ENCODE results near the gene PLEKHM3.

The PLEKHM3 gene

DNA sequence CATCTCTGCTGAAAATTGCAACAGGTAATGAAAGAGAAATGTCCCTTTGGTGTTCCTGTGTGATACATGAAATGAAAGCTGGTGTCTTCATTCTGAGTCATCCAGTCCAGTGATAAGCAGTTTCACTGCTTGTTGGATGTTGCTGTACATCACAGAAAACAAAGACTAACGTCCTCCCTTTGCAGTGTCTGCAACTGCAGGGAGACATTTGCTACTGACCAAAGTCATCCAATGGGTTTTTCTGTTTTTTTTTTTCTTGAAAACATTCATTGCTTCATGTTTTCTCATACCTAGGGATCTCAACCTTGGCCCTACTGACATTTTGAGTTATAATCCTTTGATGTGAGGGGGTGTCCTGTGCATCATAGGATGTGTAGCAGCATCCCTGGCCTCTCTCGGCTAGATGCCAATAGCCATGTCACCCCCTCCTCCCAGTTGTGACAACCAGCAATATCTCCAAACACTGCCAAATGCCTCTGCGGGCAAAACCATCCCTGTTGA is 192.0 kb downstream of the PLEKHM3 start:
- ChIA-PET CTCF (no interaction called here), POLR2A (no interaction called here)
- TF ChIP-seq FOXA1 (IDR thresholded peaks at IDR 0.05): no peak
- no peak for TF ChIP-seq BHLHE40 (IDR thresholded peaks at IDR 0.05; ENCODE audit: borderline replicate concordance)
- TF ChIP-seq ARNT (IDR thresholded peaks at IDR 0.05): no peak
- no peak for TF ChIP-seq TARDBP (IDR thresholded peaks at IDR 0.05)
- TF ChIP-seq NFRKB (IDR thresholded peaks at IDR 0.05): no peak
- no peak for TF ChIP-seq SUZ12 (IDR thresholded peaks at IDR 0.05)
- TF ChIP-seq, protein P1, sequence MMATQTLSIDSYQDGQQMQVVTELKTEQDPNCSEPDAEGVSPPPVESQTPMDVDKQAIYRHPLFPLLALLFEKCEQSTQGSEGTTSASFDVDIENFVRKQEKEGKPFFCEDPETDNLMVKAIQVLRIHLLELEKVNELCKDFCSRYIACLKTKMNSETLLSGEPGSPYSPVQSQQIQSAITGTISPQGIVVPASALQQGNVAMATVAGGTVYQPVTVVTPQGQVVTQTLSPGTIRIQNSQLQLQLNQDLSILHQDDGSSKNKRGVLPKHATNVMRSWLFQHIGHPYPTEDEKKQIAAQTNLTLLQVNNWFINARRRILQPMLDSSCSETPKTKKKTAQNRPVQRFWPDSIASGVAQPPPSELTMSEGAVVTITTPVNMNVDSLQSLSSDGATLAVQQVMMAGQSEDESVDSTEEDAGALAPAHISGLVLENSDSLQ (IDR thresholded peaks at IDR 0.05): no peak
- no peak for TF ChIP-seq CTBP1 (IDR thresholded peaks at IDR 0.05; ENCODE audit: borderline replicate concordance)
- no peak for TF ChIP-seq SP1 (IDR thresholded peaks at IDR 0.05)
- no peak for TF ChIP-seq LEF1 (IDR thresholded peaks at IDR 0.05; ENCODE audit: borderline replicate concordance)
- no peak for DNase-seq (ENCODE audit: extremely low spot score)

DNA sequence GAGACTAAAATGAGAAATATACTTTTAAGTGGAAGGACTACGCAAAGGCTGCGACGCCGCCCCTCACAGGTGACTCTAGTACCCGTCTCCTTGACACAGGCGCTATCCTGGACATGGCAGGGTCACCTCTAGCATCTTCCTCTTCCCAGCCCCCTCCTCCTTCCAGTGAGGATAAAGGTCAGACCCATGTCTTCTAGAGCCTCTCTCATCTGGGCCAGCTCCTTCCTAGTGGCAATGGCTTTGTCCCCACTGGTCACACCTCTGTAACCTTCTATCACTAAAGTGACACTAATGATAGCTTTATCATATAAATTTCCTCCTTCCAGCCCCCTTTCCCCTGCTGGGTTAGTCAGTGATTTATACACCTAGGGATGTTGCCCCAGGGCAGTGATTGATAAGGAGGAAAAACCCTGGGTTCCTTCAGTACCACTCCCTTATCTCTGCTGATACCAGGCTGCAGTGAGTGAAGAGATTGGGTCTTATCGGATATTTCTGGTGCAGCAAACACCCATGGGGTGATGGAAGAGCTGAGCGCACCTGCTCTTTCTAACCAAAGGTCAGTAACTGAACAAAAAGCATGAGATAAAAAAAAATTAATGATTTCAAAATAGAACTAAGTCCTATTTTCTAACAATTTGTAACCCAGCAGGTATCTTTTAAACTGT is 193.6 kb downstream of the PLEKHM3 start:
- TF ChIP-seq ZNF384 (IDR thresholded peaks at IDR 0.05) (no peak), SP1 (IDR thresholded peaks at IDR 0.05) (no peak), FOXK2 (IDR thresholded peaks at IDR 0.05) (no peak), TARDBP (IDR thresholded peaks at IDR 0.05) (no peak), ARNT (IDR thresholded peaks at IDR 0.05) (no peak), LEF1 (IDR thresholded peaks at IDR 0.05; ENCODE audit: borderline replicate concordance) (no peak), BHLHE40 (IDR thresholded peaks at IDR 0.05; ENCODE audit: borderline replicate concordance) (no peak), CTBP1 (IDR thresholded peaks at IDR 0.05; ENCODE audit: borderline replicate concordance) (no peak), FOXA1 (IDR thresholded peaks at IDR 0.05) (no peak)
- TF ChIP-seq, protein P1 (IDR thresholded peaks at IDR 0.05): no peak
- POLR2A ChIA-PET: interaction anchor here (0.6 kb wide), 1 partner anchor 25 kb away, joined by 3 read pairs; no protein-coding TSS in a partner anchor
- no peak for DNase-seq (ENCODE audit: extremely low spot score)
- CTCF ChIA-PET: no interaction called here

DNA sequence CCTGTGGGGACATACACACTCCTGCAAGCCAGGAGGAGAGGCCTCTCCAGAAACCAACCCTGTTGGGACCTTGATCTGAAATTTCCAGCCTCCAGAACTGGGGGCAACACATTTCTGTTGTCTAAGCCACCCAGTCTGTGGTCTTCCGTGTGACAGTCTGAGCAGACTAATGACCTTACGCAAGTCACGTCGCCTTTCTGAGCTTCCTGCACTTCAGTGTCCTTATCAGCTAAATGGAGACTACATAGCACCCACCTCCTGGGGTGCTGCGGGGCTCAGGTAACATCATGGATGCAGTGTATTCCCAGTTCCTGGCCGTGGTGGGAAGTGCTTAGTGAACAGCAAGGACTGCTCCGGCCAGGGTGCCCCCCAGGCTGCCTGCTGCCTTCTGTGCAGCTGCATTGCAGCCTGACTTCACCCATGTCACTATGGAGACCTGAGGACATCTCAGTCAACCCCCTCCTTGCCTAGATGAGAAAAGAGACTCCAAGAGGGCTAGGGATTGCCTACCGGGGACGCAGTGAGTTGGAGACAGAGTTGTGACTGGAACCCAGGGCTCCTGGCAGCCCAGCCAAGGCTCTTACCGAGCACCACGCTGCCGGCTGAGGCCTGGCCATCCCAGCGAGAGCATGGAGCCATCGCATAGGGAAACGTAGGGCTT is 194.4 kb downstream of the PLEKHM3 start:
- DNase-seq (ENCODE audit: extremely low spot score): no peak
- POLR2A ChIA-PET: no interaction called here
- CTCF ChIA-PET: no interaction called here
- no peak for TF ChIP-seq SP1 (IDR thresholded peaks at IDR 0.05)
- TF ChIP-seq SUZ12 (IDR thresholded peaks at IDR 0.05): no peak
- no peak for TF ChIP-seq ARNT (IDR thresholded peaks at IDR 0.05)
- no peak for TF ChIP-seq FOXA1 (IDR thresholded peaks at IDR 0.05)
- TF ChIP-seq CTBP1 (IDR thresholded peaks at IDR 0.05; ENCODE audit: borderline replicate concordance): no peak
- TF ChIP-seq, protein P1 (IDR thresholded peaks at IDR 0.05): no peak
- no peak for TF ChIP-seq ELF4 (IDR thresholded peaks at IDR 0.05)
- no peak for TF ChIP-seq FOXK2 (IDR thresholded peaks at IDR 0.05)
- no peak for TF ChIP-seq L3MBTL2 (conservative IDR thresholded peaks at IDR 0.05)
- TF ChIP-seq NFRKB (IDR thresholded peaks at IDR 0.05): no peak
- TF ChIP-seq LEF1 (IDR thresholded peaks at IDR 0.05; ENCODE audit: borderline replicate concordance): no peak
- no peak for TF ChIP-seq TARDBP (IDR thresholded peaks at IDR 0.05)
- TF ChIP-seq BHLHE40 (IDR thresholded peaks at IDR 0.05; ENCODE audit: borderline replicate concordance): no peak
- no peak for TF ChIP-seq HDGF (IDR thresholded peaks at IDR 0.05; ENCODE audit: borderline replicate concordance)
- no peak for TF ChIP-seq ZNF384 (IDR thresholded peaks at IDR 0.05)
- no peak for TF ChIP-seq FOXM1 (IDR thresholded peaks at IDR 0.05; ENCODE audit: borderline replicate concordance)

DNA sequence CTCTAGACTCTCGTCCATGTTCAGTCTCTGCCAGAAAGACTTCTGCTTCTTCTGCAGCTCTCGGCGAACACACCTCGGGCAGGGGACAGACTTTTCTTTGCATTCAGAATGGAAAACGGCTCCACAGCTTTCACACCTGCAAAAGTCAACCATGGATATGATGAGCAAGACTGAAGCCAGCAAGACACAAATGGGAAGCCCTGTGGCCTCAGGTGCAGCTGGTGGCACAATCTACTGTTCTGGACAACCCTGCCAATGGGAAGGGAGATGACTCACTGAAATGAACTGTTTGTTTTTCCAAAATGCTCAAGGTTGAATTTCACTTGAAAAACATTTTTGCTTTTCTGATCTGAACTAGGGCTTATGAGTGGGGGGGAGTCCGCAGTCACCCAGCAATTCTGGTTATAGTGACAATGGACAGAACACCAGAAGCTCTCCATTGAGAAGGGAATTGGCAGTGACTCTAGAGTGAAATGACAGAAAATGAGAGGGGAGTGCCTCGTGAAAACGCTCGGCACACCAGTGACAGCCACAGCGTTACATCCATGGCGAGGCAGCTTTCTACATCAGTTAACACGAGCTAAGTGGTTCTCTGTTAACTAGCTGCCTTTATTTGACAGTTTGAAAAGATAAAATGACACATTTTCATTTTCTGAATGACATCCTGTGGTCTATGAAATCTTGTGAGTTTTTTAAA is 196.8 kb downstream of the PLEKHM3 start:
- no peak for DNase-seq (ENCODE audit: extremely low spot score)
- TF ChIP-seq FOXK2 (IDR thresholded peaks at IDR 0.05) (no peak), ZNF384 (IDR thresholded peaks at IDR 0.05) (no peak), TARDBP (IDR thresholded peaks at IDR 0.05) (no peak), SUZ12 (IDR thresholded peaks at IDR 0.05) (no peak), LEF1 (IDR thresholded peaks at IDR 0.05; ENCODE audit: borderline replicate concordance) (no peak), ARNT (IDR thresholded peaks at IDR 0.05) (no peak), NFRKB (IDR thresholded peaks at IDR 0.05) (no peak), L3MBTL2 (conservative IDR thresholded peaks at IDR 0.05) (no peak)
- TF ChIP-seq, protein P1 (IDR thresholded peaks at IDR 0.05): no peak
- ChIA-PET POLR2A (no interaction called here), CTCF (interaction anchor here (1.1 kb wide), 1 partner anchor 79 kb away, joined by 5 read pairs; no protein-coding TSS in a partner anchor)

DNA sequence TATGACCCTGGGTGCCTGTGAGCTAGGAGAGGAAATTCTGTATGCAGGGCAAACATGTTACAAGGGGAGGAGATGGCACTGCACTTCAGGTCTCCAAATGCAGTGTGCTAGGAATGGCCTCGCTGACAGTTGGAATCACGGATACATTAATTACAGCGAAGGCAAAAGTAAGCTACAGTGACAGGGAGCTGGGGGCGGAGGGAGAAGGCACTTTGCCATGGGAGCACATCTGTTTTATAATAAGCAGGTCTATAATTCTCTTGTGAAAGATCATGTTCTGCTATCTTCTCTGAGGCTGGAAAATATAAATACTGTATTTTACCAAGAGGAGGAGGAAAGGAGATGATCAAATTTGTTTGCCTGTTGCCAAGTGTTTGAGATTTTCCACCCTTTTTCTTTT is 199.3 kb downstream of the PLEKHM3 start:
- ChIA-PET POLR2A (no interaction called here), CTCF (no interaction called here)
- TF ChIP-seq FOXA1 (IDR thresholded peaks at IDR 0.05) (no peak), ZNF384 (IDR thresholded peaks at IDR 0.05) (no peak), FOXM1 (IDR thresholded peaks at IDR 0.05; ENCODE audit: borderline replicate concordance) (no peak)
- no peak for DNase-seq (ENCODE audit: extremely low spot score)

Data from HEK293T (cell line).